ENCODE measurements around the gene ANKRD18A.

ANKRD18A gene

GRCh38 chr9:38620483-38621433 lies at the start of gene ANKRD18A:
Gene ANKRD18A (minus strand): TSS chr9:38620596. CDS start chr9:38620285, 311 bp downstream.
- peak; percentile 55 for DNase-seq (ENCODE audit: low read depth)

DNA sequence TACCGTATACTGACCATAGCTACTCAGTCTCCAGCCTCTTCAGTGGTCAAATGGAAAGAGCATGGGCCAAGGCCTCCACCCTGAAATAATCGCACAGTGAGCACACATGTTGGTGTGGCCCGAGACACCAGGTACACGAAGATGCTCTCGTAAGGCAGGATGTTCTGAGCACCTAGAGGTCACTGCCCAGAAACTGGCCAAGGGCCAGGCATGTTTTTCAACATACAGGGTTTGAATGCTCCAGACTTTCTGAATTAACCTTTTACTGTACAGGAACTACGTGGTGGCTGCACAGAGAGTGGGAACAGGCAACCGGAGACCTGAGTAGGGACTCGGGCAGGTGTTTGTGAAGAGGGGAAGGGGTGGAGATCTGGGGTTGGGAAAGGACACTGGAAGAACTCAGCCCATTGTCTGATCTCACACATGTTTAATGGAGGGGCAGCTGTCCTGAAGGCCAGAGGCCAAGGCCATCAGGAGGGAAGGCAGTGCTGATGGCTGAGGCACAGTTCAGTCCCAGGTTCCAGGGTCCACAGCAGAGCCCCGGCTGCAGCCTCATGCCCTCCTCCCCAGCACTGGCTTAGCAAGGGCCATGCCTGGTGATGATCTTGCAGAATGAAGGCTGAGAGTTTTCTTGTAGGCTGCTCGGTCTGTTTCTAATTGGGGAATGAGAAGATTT lies 48.5 kb upstream of the ANKRD18A start:
- DNase-seq (ENCODE audit: low read depth): no peak

- DNase-seq (ENCODE audit: low read depth): no peak
Measured at GRCh38 chr9:38662763-38663593, 42.6 kb upstream of the ANKRD18A start.

GRCh38 chr9:38659538-38659937 lies 39.1 kb upstream of the ANKRD18A start:
- DNase-seq (ENCODE audit: low read depth): no peak

GRCh38 chr9:38656896-38657295 lies 36.5 kb upstream of the ANKRD18A start:
- no peak for DNase-seq (ENCODE audit: low read depth)

- no peak for DNase-seq (ENCODE audit: low read depth)
Measured at GRCh38 chr9:38652486-38652885, 32.1 kb upstream of the ANKRD18A start.

DNA sequence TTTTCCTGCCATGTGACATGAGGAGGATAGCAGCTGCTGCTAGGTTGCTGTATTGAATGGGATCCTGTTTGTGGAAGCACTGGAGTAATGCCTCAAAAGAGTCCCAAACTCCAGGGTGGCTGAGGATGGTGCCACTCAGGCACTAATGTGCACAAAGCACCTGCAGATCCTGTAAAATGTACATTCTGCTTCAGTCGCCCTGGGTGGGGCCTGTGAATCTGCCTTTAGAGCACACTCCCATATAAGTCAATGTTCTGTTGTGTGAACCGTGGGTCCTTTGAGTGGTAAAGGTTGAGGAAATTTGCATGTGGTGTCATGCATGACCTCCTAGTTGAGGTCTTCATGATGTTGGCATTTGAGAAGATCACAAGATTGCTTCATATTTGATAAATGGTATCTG lies 31.6 kb upstream of the ANKRD18A start:
- no peak for DNase-seq (ENCODE audit: low read depth)

- no peak for DNase-seq (ENCODE audit: low read depth)
Measured at GRCh38 chr9:38651400-38652042, 31.1 kb upstream of the ANKRD18A start.

DNA sequence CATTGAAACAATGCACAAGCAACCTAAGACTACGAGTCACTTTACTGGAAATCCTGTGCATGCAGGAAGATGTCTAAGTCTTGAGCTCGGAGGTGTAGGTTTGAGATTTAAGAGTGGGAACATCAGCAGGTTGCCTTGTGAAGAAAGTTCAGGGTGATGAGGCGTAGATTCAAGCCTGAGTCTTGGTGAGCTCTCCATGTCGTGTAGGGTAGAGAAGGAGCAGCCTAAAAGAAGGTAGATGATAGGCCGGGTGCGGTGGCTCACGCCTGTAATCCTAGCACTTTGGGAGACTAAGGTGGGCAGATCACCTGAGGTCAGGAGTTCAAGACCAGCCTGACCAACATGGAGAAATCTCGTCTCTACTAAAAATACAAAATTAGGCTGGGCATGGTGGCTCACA lies 30.2 kb upstream of the ANKRD18A start:
- DNase-seq (ENCODE audit: low read depth): no peak

- no peak for DNase-seq (ENCODE audit: low read depth)
Measured at GRCh38 chr9:38649731-38650363, 29.5 kb upstream of the ANKRD18A start.

- no peak for DNase-seq (ENCODE audit: low read depth)
Measured at GRCh38 chr9:38644601-38645000, 24.2 kb upstream of the ANKRD18A start.

- no peak for DNase-seq (ENCODE audit: low read depth)
Measured at GRCh38 chr9:38643815-38644173, 23.4 kb upstream of the ANKRD18A start.

GRCh38 chr9:38642951-38643814 lies 22.8 kb upstream of the ANKRD18A start:
- no peak for DNase-seq (ENCODE audit: low read depth)

DNA sequence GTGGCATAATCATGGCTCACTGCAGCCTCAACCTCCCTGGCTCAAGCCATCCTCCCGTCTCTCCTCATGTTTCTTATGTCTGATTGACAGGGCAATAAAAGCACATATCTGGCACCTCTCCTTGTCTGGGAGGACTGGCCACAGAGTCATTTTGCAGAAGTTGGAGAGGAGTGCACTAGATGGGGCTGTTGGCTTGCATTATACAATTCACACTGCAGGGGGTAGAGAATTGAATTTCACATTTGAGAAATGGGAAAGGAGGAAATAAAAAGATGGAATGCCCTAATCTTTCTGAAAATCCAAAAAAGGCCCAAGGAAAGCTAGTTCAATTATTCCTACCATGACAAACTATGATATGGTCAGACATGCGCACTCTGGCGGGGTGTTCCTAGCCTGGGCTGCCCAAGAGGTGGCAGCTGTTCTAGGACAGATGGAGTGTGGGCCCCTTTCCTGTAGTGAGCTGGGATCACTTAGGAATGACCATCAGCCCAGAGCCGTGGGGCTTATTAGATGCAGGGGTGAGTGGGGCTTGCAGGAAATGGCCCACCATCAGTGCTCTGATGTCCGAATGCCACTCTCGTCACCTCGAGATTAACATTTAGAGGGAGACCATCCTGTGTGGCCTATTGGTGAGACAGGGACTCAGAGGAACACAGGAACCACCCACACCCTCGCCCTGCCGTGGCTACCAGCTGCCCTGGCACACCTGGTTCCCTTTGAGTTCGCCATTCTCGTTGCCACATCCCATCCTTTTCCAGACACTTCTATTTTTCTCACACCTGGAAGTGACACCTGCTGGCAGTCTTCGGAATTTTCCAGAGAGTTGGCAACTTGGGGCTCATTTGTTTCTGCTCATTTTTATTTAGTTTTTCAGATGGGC lies 21.8 kb upstream of the ANKRD18A start:
- DNase-seq (ENCODE audit: low read depth): no peak

- DNase-seq (ENCODE audit: low read depth): no peak
Measured at GRCh38 chr9:38641142-38641541, 20.7 kb upstream of the ANKRD18A start.

DNA sequence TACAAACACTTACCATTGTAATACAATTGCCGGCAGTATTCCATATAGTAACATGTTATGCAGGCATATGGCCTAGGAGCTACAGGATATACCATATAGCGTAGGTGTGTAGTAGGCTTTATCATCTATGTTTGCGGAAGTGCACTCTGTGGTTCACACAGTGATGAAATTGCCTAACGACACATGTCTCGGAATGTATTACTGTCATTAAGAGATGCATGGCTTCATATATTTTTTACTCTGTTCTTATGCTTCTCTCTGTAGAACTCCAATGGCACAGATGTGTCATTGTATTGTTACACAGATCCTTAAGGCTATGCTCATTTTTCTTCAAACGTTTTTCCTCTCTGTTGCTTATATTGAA lies 19.2 kb upstream of the ANKRD18A start:
- DNase-seq (ENCODE audit: low read depth): no peak

DNA sequence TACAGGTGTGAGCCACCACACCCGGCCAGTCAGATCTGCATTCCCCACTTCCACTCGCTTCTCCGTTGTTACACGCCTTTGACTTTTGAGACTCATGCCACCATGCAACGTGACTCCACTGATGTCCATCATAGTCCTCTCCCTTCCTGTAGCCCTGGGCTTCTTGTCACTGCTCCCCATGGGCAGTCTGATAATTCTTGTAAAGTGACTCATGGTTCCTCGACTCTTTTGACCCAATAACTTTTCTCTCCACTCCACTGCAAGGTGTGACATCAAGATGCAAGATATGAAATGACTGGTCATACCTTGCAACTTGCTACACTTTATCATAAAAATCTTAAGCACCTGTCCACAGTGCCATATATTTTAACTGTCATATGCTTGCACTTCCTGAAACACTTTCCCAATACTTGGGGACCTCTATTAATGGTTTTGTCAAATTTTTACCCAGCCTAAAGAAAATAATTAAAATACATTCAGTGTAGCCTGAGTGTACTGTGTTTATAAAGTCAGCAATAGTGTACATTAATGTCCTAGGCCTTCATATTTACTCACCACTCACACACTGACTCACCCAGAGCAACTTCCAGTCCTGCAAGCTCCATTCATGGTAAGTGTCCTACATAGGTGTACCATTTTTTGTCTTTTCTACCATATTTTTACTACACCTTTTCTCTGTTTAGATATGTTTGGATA lies 18.6 kb upstream of the ANKRD18A start:
- DNase-seq (ENCODE audit: low read depth): no peak

- DNase-seq (ENCODE audit: low read depth): no peak
Measured at GRCh38 chr9:38634315-38634714, 13.9 kb upstream of the ANKRD18A start.

DNA sequence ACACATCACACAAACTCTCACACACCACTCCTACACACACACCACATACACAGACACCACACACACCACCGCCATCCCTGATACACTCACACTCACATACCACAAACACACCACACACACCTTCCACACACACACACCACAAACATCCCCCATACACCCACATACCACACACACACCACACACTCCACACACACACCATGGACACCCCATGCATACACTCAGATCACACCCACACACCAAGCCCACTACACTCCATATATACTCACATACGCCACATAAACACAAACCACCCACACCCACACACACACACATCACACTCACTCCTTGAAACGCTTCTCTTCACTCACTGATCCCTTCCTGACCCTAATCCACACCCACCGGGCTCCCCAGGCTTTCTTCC lies 9.1 kb upstream of the ANKRD18A start:
- no peak for DNase-seq (ENCODE audit: low read depth)

Data from stimulated activated CD4-positive, alpha-beta T cell treated with anti-CD3 and anti-CD28 coated beads, Interleukin-2, amount 100 ng/mL, for 4 hours (primary cell).